GM20000 (cell line): ENCODE results near the gene COMTD1.

ENCODE experiments used
- DNase-seq: peaks from one replicate; pipeline ENCODE4 v3.0.0; 2012; ENCODE audit warnings: low spot score
- CTCF ChIP-seq: IDR thresholded peaks from 2 replicates; pipeline ENCODE4 v1.5.1; 2012; ENCODE audit warnings: mild to moderate bottlenecking, control low read depth; ENCODE audit errors: extremely low read depth, missing control alignments

COMTD1 gene

GRCh38 chr10:75260990-75261389 is 25.2 kb upstream of the COMTD1 start:
- TF ChIP-seq CTCF, result no peak
- no peak for DNase-seq

- DNase-seq, result no peak
- TF ChIP-seq CTCF, result no peak
Measured at GRCh38 chr10:75254739-75255138, 19.0 kb upstream of the COMTD1 start.

GRCh38 chr10:75253281-75254220 is 17.8 kb upstream of the COMTD1 start:
- DNase-seq, result no peak
- no peak for TF ChIP-seq CTCF

GRCh38 chr10:75250934-75251333 is 15.2 kb upstream of the COMTD1 start:
- TF ChIP-seq CTCF, result no peak
- no peak for DNase-seq

- no peak for DNase-seq
- TF ChIP-seq CTCF, result no peak
Measured at GRCh38 chr10:75247797-75248196, 12.0 kb upstream of the COMTD1 start.

GRCh38 chr10:75246506-75246905 is 10.7 kb upstream of the COMTD1 start:
- no peak for DNase-seq
- TF ChIP-seq CTCF, result no peak

- DNase-seq, result no peak
- TF ChIP-seq CTCF, result no peak
Measured at GRCh38 chr10:75245354-75246250, 9.8 kb upstream of the COMTD1 start.
